ENCODE measurements around the gene PBX3.

The PBX3 gene

GRCh38 chr9:125854553-125855275, 107.5 kb downstream of the PBX3 start:
- H4K20me1 ChIP-seq (ENCODE audit: control insufficient read depth, insufficient read depth, low read depth, low read length) = no peaks in the 10 kb centered on the region
- no peaks in the 10 kb centered on the region for H3K9me3 ChIP-seq (ENCODE audit: control insufficient read depth, insufficient read depth, low read length)
- TF ChIP-seq CTCF (IDR thresholded peaks at IDR 0.05; ENCODE audit: low read depth, low read length, poor library complexity, severe bottlenecking) (no peak), EZH2phosphoT487 (IDR thresholded peaks at IDR 0.05; ENCODE audit: borderline replicate concordance, low read length) (no peak)
- H3K9me2 ChIP-seq (replicated peaks; ENCODE audit: control insufficient read depth, low read length) = no peaks in the 10 kb centered on the region
- H3K4me2 ChIP-seq (ENCODE audit: low read length) = no peak overlapping the region
- no peaks in the 10 kb centered on the region for H3K36me3 ChIP-seq (ENCODE audit: control insufficient read depth, low read length)
- no peaks in the 10 kb centered on the region for H3K4me1 ChIP-seq (ENCODE audit: control insufficient read depth, low read length)
- peaks cover under 1% of the 10 kb centered on the region; the same call in 1 of the 2 replicates for H3K79me2 ChIP-seq (ENCODE audit: control insufficient read depth, low read length)
- H3K27ac ChIP-seq (ENCODE audit: low read depth, low read length) = no peak overlapping the region
- H3K27me3 ChIP-seq (ENCODE audit: control insufficient read depth, low read length) = no peaks in the 10 kb centered on the region
- H3K4me3 ChIP-seq (ENCODE audit: low read length) = no peak overlapping the region
- no peaks in the 10 kb centered on the region for H3F3A ChIP-seq (ENCODE audit: control insufficient read depth, insufficient read depth)

- Histone ChIP-seq H3F3A (ENCODE audit: control insufficient read depth, insufficient read depth) (no peaks in the 10 kb centered on the region), H4K20me1 (ENCODE audit: control insufficient read depth, insufficient read depth, low read depth, low read length) (no peaks in the 10 kb centered on the region), H3K27ac (ENCODE audit: low read depth, low read length) (no peak overlapping the region), H3K36me3 (ENCODE audit: control insufficient read depth, low read length) (no peaks in the 10 kb centered on the region), H3K4me2 (ENCODE audit: low read length) (no peak overlapping the region), H3K9me2 (replicated peaks; ENCODE audit: control insufficient read depth, low read length) (no peaks in the 10 kb centered on the region), H3K4me1 (ENCODE audit: control insufficient read depth, low read length) (no peaks in the 10 kb centered on the region), H3K79me2 (ENCODE audit: control insufficient read depth, low read length) (peaks cover 5% of the 10 kb centered on the region), H3K27me3 (ENCODE audit: control insufficient read depth, low read length) (no peaks in the 10 kb centered on the region), H3K4me3 (ENCODE audit: low read length) (no peak overlapping the region), H3K9me3 (ENCODE audit: control insufficient read depth, insufficient read depth, low read length) (no peaks in the 10 kb centered on the region)
- TF ChIP-seq EZH2phosphoT487 (IDR thresholded peaks at IDR 0.05; ENCODE audit: borderline replicate concordance, low read length) (no peak), CTCF (IDR thresholded peaks at IDR 0.05; ENCODE audit: low read depth, low read length, poor library complexity, severe bottlenecking) (no peak)
Observed at GRCh38 chr9:125856331-125856730, 109.2 kb downstream of the PBX3 start.

- Histone ChIP-seq H3K4me2 (ENCODE audit: low read length) (no peak overlapping the region), H4K20me1 (ENCODE audit: control insufficient read depth, insufficient read depth, low read depth, low read length) (no peaks in the 10 kb centered on the region), H3K4me3 (ENCODE audit: low read length) (no peak overlapping the region), H3K79me2 (ENCODE audit: control insufficient read depth, low read length) (peaks cover 16% of the 10 kb centered on the region), H3K36me3 (ENCODE audit: control insufficient read depth, low read length) (no peaks in the 10 kb centered on the region), H3K9me3 (ENCODE audit: control insufficient read depth, insufficient read depth, low read length) (no peaks in the 10 kb centered on the region), H3K27me3 (ENCODE audit: control insufficient read depth, low read length) (no peaks in the 10 kb centered on the region), H3F3A (ENCODE audit: control insufficient read depth, insufficient read depth) (no peaks in the 10 kb centered on the region), H3K4me1 (ENCODE audit: control insufficient read depth, low read length) (no peaks in the 10 kb centered on the region), H3K9me2 (replicated peaks; ENCODE audit: control insufficient read depth, low read length) (no peaks in the 10 kb centered on the region), H3K27ac (ENCODE audit: low read depth, low read length) (no peak overlapping the region)
- TF ChIP-seq CTCF (IDR thresholded peaks at IDR 0.05; ENCODE audit: low read depth, low read length, poor library complexity, severe bottlenecking) = no peak
- TF ChIP-seq EZH2phosphoT487 (IDR thresholded peaks at IDR 0.05; ENCODE audit: borderline replicate concordance, low read length) = no peak
Observed at GRCh38 chr9:125861405-125862058, 114.4 kb downstream of the PBX3 start.
